ENCODE measurements around the gene C17orf78.

- TF ChIP-seq CTCF (IDR thresholded peaks at IDR 0.05; ENCODE audit: low read depth, low read length) (no peak), POLR2A (IDR thresholded peaks at IDR 0.05; ENCODE audit: extremely low read depth, insufficient read length) (no peak), MAX (IDR thresholded peaks at IDR 0.05; ENCODE audit: low read depth, low read length) (no peak), MYC (IDR thresholded peaks at IDR 0.05; ENCODE audit: low read depth, low read length) (no peak)
These were observed 36.5 kb upstream of the C17orf78 start for GRCh38 chr17:37339321-37339720.
